Endothelial cell of umbilical vein (primary cell): ENCODE measurements around the gene KPNA2. TPM values are rescaled to one million over a fixed set of nuclear protein-coding genes. Genes with fewer than 3 reads are reported as not detected.
"Not testable (repeated sequence)": the region's sequence is repeated elsewhere in the genome, so short reads cannot be mapped to it uniquely, and the experiment has no call there.

ENCODE experiments used
- BruUV-seq: library from RNA; stranded (reverse); fragments of 400-500 nt; replicated peaks from 2 replicates; lab custom pipeline; 2021; lab: Mats Ljungman, UMichigan
- CTCF ChIA-PET: fragments of 300-600, 350-600 bp; sonication (Branson Sonifier 250); formaldehyde crosslinking; loops from one replicate; lab custom pipeline; 2021; ENCODE audit warnings: antibody characterized with exemption, inconsistent platforms; lab: Charles Lee
- POLR2A ChIA-PET: fragments of 300-600, 350-600 bp; sonication (Branson Sonifier 250); formaldehyde crosslinking; loops from one replicate; lab custom pipeline; 2021; ENCODE audit warnings: antibody characterized with exemption, inconsistent platforms; lab: Charles Lee
- DNase-seq: peaks from one replicate; pipeline ENCODE4 v3.0.0-alpha.2; 2011; ENCODE audit warnings: low read depth, low spot score
- FAIRE-seq: peaks from 2 replicates; lab custom pipeline; 2011; peaks lifted over from hg19 to GRCh38; lab: Jason Lieb, UNC
- H2AFZ ChIP-seq: 2 replicates; pipeline ENCODE4 v1.6.0; 2012; ENCODE audit warnings: low read depth, low read length, control low read depth, inconsistent platforms
- H3K27ac ChIP-seq: 2 replicates; pipeline ENCODE4 v1.5.1; 2011; ENCODE audit warnings: low read depth, mild to moderate bottlenecking, control low read depth, low read length, moderate library complexity; ENCODE audit not compliant: insufficient read depth
- H3K27me3 ChIP-seq, 2 experiments: 2 replicates each; pipeline versions ENCODE4 v1.6.0 to v1.6.1; 2011; ENCODE audit warnings: low read length in 2 of 2, mixed read lengths in 1 of 2; ENCODE audit not compliant: control insufficient read depth in 2 of 2, insufficient read depth in 2 of 2
- H3K36me3 ChIP-seq, 2 experiments: 2 replicates in 1 of 2; 3 replicates in 1 of 2; pipeline ENCODE4 v1.5.1; 2011; ENCODE audit warnings: low read length in 2 of 2, mild to moderate bottlenecking in 1 of 2, moderate library complexity in 1 of 2; ENCODE audit not compliant: control insufficient read depth in 2 of 2, insufficient read depth in 2 of 2; ENCODE audit errors: extremely low read depth in 1 of 2
- H3K4me1 ChIP-seq: 3 replicates; pipeline ENCODE4 v1.5.1; 2011; ENCODE audit warnings: mild to moderate bottlenecking, low read length; ENCODE audit not compliant: control insufficient read depth, insufficient read depth; ENCODE audit errors: extremely low read depth
- H3K4me2 ChIP-seq: 2 replicates; pipeline ENCODE4 v1.6.1; 2011; ENCODE audit warnings: low read length, control low read depth, mixed read lengths; ENCODE audit not compliant: insufficient read depth
- H3K4me3 ChIP-seq, 3 experiments: fragments of 200-600 bp in 1 of 3; sonication (generic), shearing (Covaris generic) in 1 of 3; replicated peaks in 1 of 3; 2 replicates each; pipeline ENCODE4 v1.5.1; 2011 to 2016; ENCODE audit warnings: control low read depth in 3 of 3, low read length in 3 of 3, mild to moderate bottlenecking in 2 of 3, inconsistent platforms in 1 of 3, low read depth in 1 of 3, moderate library complexity in 1 of 3; ENCODE audit not compliant: insufficient read depth in 1 of 3
- H3K79me2 ChIP-seq: 2 replicates; pipeline ENCODE4 v1.6.0; 2012; ENCODE audit warnings: low read length, inconsistent platforms; ENCODE audit not compliant: control insufficient read depth, insufficient read depth
- H3K9ac ChIP-seq: replicated peaks from 2 replicates; pipeline ENCODE3; 2011; ENCODE audit warnings: low read length, control low read depth; ENCODE audit not compliant: insufficient read depth; ENCODE audit errors: extremely low read depth
- H3K9me1 ChIP-seq: replicated peaks from 3 replicates; pipeline ENCODE4 v1.6.0; 2011; ENCODE audit warnings: mild to moderate bottlenecking, low read length; ENCODE audit not compliant: control insufficient read depth, insufficient read depth; ENCODE audit errors: extremely low read depth
- H3K9me3 ChIP-seq: replicated peaks from 2 replicates; pipeline ENCODE4 v1.5.1; 2012; ENCODE audit warnings: low read length, inconsistent platforms; ENCODE audit not compliant: control insufficient read depth, insufficient read depth
- H4K20me1 ChIP-seq: replicated peaks from 2 replicates; pipeline ENCODE3; 2011; ENCODE audit warnings: mild to moderate bottlenecking, low read length; ENCODE audit not compliant: control insufficient read depth, insufficient read depth; ENCODE audit errors: extremely low read depth
- CTCF ChIP-seq, 2 donors: IDR thresholded peaks; 1 replicate in 1 of 2; 2 replicates in 1 of 2; pipeline ENCODE4 v1.5.1; 2011; ENCODE audit warnings: low read length in 2 of 2, mild to moderate bottlenecking in 2 of 2, moderate library complexity in 2 of 2, control low read depth in 1 of 2, inconsistent platforms in 1 of 2, low read depth in 1 of 2; ENCODE audit not compliant: insufficient read depth in 1 of 2; ENCODE audit errors: extremely low read depth in 1 of 2
- EZH2 ChIP-seq: IDR thresholded peaks from 2 replicates; pipeline ENCODE4 v1.6.1; 2012; ENCODE audit warnings: borderline replicate concordance, low read depth, mild to moderate bottlenecking, moderate library complexity, low read length, inconsistent platforms; ENCODE audit not compliant: severe bottlenecking
- FOS ChIP-seq: IDR thresholded peaks from 2 replicates; pipeline ENCODE4 v1.6.1; 2011; ENCODE audit warnings: mild to moderate bottlenecking, low read length, moderate library complexity, borderline replicate concordance; ENCODE audit not compliant: insufficient read depth
- GATA2 ChIP-seq: IDR thresholded peaks from 2 replicates; pipeline ENCODE4 v1.7.0; 2011; ENCODE audit warnings: low read depth, mild to moderate bottlenecking, moderate library complexity, mixed read lengths, low read length; ENCODE audit not compliant: insufficient read length, insufficient read depth
- JUN ChIP-seq: IDR thresholded peaks from 2 replicates; pipeline ENCODE4 v1.6.1; 2011; ENCODE audit warnings: borderline replicate concordance, low read depth; ENCODE audit not compliant: insufficient read length, insufficient read depth
- MAX ChIP-seq: IDR thresholded peaks from 2 replicates; pipeline ENCODE4 v1.6.1; 2011; ENCODE audit not compliant: insufficient read depth, insufficient read length
- MYC ChIP-seq: IDR thresholded peaks from one replicate; pipeline ENCODE4 v1.6.1; 2011; ENCODE audit warnings: mild to moderate bottlenecking, low read depth, low read length
- POLR2A ChIP-seq: IDR thresholded peaks from 2 replicates; pipeline ENCODE4 v1.6.1; 2012; ENCODE audit warnings: low read depth, mild to moderate bottlenecking, control low read depth, low read length
- POLR2AphosphoS5 ChIP-seq: IDR thresholded peaks from 2 replicates; pipeline ENCODE4 v1.6.1; 2012; ENCODE audit warnings: low read depth, mild to moderate bottlenecking, control low read depth, low read length, moderate library complexity; ENCODE audit not compliant: insufficient read depth
- dilution Hi-C: fragments of 300-500 bp; cut with MboI; formaldehyde crosslinking; loops from one replicate; pipeline ENCODE4 v1.15.0; 2019; ENCODE audit warnings: low sequenced_read_pairs; ENCODE audit not compliant: extremely low pct_ligation_motif_present
- intact Hi-C: fragments of 100-400 bp; cut with micrococcal nuclease; formaldehyde crosslinking; loops from one replicate; pipeline ENCODE4 v1.10.0; 2022
- polyA plus RNA-seq, 4 experiments: library from polyadenylated mRNA; depleted of rRNA in 3 of 4; stranded (reverse) in 3 of 4; unstranded in 1 of 4; fragments of >200 nt; gene quantifications; 2 replicates each; pipeline versions ENCODE4 v1.2.1 to v1.2.3, GENCODE V29; 2011 to 2012; ENCODE audit warnings: missing spikeins in 1 of 4
- total RNA-seq: library from RNA; stranded (reverse); gene quantifications from 2 replicates; pipeline ENCODE4 v1.2.3, GENCODE V29; 2021

KPNA2 gene
- total and polyA plus RNA-seq, 2 donors (not counting 3 experiments of a cell fraction or from before 2014, with no cell fraction given): 252 to 382 TPM

GRCh38 chr17:68016838-68017237 is 18.7 kb upstream of the KPNA2 start:
- BruUV-seq: no TSS peak
- H3K9me3 ChIP-seq: no peaks in the 10 kb centered on the region
- H3K4me3 ChIP-seq: no peak overlapping the region
- ChIA-PET CTCF (interaction anchor here (1.2 kb wide), 1 partner anchor 42 kb away, joined by 3 read pairs; no protein-coding TSS in a partner anchor), POLR2A (no interaction called here)
- intact Hi-C loops: no loop called here
- TF ChIP-seq EZH2: no peak
- TF ChIP-seq POLR2AphosphoS5: no peak
- TF ChIP-seq MAX: no peak
- no peak for TF ChIP-seq MYC
- TF ChIP-seq POLR2A: no peak
- TF ChIP-seq FOS: no peak
- no peak for TF ChIP-seq JUN
- no peak for TF ChIP-seq GATA2
- TF ChIP-seq CTCF (IDR thresholded peaks at IDR 0.05; ENCODE audit: extremely low read depth in 1 of 2, insufficient read depth in 1 of 2, low read depth in 1 of 2, low read length in 2 of 2): no peak
- no peak for FAIRE-seq
- H3K27ac ChIP-seq: no peak overlapping the region
- dilution Hi-C loops: no loop called here
- H3K4me2 ChIP-seq: no peak overlapping the region
- H3K79me2 ChIP-seq: no peaks in the 10 kb centered on the region
- H3K9me1 ChIP-seq: no peaks in the 10 kb centered on the region
- DNase-seq: no peak
- no peaks in the 10 kb centered on the region for H4K20me1 ChIP-seq
- no peak overlapping the region for H3K9ac ChIP-seq
- H3K36me3 ChIP-seq: no peaks in the 10 kb centered on the region
- H2AFZ ChIP-seq: no peak overlapping the region
- H3K4me1 ChIP-seq: peaks cover 7% of the 10 kb centered on the region
- H3K27me3 ChIP-seq: peaks cover 0 to 7% of the 10 kb centered on the region in 2 experiments

GRCh38 chr17:68018493-68018892 is 17.0 kb upstream of the KPNA2 start:
- POLR2A ChIA-PET, H3K9me1 ChIP-seq, H3K4me2 ChIP-seq, H3K27ac ChIP-seq, intact Hi-C loops, BruUV-seq, H3K79me2 ChIP-seq, H3K9me3 ChIP-seq, H4K20me1 ChIP-seq, H3K27me3 ChIP-seq, H3K4me3 ChIP-seq, DNase-seq, H3K4me1 ChIP-seq, H3K9ac ChIP-seq, H2AFZ ChIP-seq, FAIRE-seq, dilution Hi-C loops, H3K36me3 ChIP-seq: not testable (repeated sequence)
- CTCF ChIA-PET: interaction anchor here (1.0 kb wide), 1 partner anchor 10 kb away, joined by 3 read pairs; no protein-coding TSS in a partner anchor
